IPS-18c (cell line): ENCODE measurements around the gene VGLL4.

Experiments
- H3K4me3 ChIP-seq: 2 replicates; pipeline ENCODE4 v1.7.0; 2013; ENCODE audit warnings: low read depth, mild to moderate bottlenecking, low read length, moderate library complexity; ENCODE audit not compliant: insufficient read depth
- H3K9me3 ChIP-seq: one replicate; pipeline ENCODE4 v1.6.1; 2013; ENCODE audit warnings: mild to moderate bottlenecking, low read length, moderate library complexity; ENCODE audit not compliant: control insufficient read depth, insufficient read depth

The VGLL4 gene

DNA sequence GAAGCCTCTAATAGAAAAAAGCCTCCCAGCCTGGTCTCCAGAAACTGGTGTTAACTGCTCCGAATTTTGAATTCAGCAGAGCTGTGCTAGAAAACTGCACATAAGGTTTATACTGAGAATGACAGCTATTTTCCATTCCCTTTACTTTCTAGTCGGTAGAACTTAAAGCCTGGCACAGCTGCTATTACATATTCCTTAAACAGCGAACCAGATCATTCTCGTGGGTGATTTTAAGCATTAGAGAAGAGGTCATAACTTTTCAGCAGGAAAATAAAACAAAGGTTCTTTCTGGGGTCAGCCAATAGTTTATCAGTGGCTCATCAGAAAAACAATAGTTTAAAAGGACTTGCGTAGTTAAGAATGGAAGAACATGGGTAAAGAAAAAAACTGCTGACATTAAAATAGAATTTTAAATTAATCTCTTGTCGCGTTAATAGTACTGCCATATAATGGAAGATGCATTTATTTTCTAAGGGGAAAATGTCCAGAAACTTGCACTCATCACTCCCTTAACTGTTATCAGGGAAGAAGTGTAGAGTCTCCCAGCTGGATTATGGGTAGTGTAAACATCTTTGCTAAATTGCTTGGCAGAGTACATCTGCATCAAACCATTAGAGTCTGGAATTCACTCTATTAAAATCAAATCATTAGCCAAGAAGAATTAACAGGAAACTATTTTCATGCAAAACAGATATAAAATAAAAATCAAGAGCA is 7.9 kb downstream of the VGLL4 start:
- Histone ChIP-seq H3K4me3 (no peak overlapping the region), H3K9me3 (no peaks in the 10 kb centered on the region)

DNA sequence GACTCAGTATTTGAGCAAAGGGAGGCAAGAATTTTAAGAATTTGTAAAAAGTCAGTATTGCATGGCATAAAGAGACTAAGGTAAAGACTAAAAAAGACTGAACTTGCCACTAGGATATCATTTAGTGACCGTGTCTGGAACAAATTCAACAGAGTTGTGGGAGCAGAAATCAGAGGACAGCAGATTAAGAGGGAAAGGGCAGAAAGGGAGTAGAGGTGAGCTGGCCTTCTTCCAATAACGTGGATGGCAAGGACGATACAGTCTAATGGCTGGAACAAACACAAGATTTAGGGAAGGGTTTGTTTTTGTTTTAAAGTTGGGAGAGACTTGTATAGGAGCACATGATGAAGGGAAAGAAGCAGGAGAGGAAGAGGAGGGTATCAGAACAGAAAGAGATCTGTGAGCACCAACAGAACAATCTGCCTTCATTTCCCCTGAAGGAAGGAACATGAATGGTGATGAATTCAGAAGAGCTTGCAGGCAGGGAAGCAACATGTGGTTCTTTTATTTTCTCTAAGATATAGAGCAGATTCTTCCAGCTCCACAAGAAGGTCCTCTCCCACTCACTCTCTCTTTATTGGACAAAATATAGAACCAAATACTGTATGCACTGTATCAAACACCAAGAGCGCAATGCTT is 8.6 kb downstream of the VGLL4 start:
- Histone ChIP-seq H3K9me3 (no peaks in the 10 kb centered on the region), H3K4me3 (no peak overlapping the region)

DNA sequence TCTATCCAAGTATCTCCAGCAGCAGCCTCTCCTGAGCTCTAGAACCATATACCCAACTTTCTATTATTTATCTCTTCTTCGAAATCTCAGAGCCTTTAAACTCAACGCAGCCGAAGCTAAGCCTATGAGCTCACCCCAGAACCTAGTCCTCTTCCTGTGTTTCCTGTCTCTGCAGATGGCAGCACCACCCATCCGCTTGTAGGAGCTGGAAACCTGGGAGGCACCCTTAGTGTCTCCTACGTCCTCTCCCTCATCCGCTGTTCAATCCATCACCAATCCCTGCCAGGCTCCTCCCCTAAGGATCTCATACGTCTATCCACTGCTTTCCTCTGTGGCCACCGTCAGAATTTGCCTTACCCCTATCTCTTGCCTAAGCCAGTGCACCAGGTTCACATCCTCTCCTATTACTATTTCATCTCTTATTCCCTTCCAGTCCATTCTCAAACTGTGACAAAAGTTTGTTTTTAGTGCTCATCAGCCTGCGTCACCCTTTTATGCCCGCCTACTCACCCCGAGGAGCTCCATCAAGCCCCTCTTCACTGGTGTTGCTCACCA is 9.6 kb downstream of the VGLL4 start:
- H3K9me3 ChIP-seq, result no peaks in the 10 kb centered on the region

DNA sequence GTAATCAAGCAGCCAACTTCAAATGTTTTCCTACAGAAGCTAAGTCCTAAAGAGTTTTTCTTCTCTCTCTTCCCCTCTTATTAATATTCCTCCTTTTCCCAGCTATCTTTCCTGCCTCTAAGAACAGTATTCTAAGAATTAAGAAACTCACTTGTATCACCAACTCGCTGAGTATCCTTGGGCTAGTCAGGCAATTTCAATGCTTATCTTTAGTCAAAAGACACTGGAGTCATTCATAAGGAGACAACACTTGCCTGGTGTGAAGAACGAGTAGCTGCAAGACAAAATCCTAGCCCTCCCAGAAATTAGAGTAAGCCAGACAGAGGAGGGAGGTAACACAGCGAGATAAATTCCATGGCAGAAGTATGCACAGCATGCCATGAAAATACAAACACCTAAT is 10.7 kb downstream of the VGLL4 start:
- Histone ChIP-seq H3K4me3 (no peak overlapping the region), H3K9me3 (no peaks in the 10 kb centered on the region)

More for the DNA sequence above, 9.6 kb downstream of the VGLL4 start:
- H3K4me3 ChIP-seq, result no peak overlapping the region

DNA sequence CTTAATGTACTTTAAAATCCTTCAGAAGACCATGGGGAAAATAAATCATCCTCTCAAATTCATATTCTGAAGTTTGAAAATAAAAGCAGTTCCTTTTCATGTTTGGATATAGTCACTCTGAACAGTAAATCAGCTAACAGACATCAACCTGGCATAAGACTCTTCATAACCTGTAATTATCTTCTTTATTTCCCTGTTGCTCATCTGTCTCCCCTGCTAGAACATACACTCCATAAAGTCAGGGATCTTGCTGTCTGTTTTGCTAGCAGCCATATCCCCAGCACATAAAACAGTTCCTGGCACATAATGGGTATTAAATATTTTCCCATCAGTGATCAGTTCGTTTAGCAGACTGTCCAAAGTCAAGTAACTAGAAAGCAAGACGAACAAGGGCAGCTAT is 11.2 kb downstream of the VGLL4 start:
- no peak overlapping the region for H3K4me3 ChIP-seq
- H3K9me3 ChIP-seq, result no peaks in the 10 kb centered on the region

DNA sequence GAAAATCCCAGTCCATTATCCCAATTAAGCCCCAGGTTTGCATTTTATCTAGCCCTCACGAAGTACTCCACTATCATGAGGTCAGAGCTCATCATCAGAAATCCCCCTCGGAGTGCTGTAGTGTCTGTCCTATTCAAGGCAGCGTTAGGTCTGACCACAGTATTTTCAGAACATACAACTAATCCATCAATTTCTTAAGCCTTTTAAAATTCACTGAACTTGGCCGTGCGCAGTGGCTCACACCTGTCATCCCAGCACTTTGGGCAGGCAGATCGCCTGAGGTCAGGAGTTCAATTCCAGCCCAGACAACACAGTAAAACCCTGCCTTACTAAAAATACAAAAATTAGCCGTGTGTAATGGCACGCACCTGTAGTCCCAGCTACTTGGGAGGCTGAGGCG is 11.9 kb downstream of the VGLL4 start:
- Histone ChIP-seq H3K9me3 (no peaks in the 10 kb centered on the region), H3K4me3 (no peak overlapping the region)

DNA sequence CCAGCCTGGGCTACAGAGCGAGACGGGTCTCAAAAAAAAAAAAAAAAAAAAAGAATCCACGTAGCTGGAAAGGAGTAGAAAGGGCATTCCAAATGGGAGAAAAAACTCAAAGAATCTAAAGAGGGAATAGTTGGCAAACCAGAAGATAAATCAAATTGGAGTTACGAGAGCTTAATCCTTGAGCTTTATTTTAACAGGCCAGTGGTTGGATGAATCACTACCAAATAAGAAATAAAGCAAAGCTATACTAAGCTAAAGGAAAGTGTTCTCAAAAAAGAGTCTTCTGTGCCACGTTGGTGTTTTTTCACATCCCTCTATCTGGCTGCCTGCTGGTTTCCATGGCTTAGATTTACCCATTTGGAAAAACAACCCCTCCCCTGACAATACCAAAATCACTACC is 14.0 kb downstream of the VGLL4 start:
- H3K4me3 ChIP-seq, result no peak overlapping the region
- no peaks in the 10 kb centered on the region for H3K9me3 ChIP-seq

DNA sequence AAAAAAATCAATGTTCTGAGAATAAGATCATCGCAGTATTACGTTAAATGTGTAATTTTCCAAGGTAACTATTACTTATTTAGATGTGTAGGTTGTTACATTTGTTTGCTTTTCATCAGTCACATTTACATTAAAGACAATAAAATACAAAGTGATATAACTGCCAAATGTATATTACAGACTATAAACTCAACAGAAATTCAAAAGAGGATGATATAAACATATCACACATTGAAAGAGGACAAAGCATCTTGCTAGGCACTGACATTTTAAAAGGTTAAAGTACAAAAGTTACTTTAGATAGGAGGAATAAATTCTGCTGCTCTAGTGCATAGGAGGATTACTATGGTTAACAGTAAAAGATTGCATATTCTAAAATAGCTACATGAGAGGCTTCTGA is 16.1 kb downstream of the VGLL4 start:
- no peaks in the 10 kb centered on the region for H3K9me3 ChIP-seq
- H3K4me3 ChIP-seq, result no peak overlapping the region

DNA sequence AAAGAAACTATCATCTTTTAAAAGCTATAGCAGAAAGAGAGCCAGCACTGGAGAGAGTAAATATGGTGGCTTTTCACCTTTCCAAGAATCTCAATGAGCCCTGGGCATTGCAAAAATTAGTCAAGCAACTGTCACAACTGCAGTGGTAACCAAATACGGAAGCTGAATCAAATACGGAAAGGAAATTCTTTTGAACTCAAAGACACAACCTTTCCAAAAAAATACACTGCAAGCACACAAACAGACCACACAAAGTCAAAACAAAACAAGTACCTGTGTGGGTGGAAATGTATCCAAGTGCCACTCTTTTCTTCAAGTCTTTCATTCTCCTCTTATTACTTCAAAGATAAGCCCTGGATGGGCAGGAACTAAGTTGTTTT is 17.6 kb downstream of the VGLL4 start:
- Histone ChIP-seq H3K9me3 (no peaks in the 10 kb centered on the region), H3K4me3 (no peak overlapping the region)

DNA sequence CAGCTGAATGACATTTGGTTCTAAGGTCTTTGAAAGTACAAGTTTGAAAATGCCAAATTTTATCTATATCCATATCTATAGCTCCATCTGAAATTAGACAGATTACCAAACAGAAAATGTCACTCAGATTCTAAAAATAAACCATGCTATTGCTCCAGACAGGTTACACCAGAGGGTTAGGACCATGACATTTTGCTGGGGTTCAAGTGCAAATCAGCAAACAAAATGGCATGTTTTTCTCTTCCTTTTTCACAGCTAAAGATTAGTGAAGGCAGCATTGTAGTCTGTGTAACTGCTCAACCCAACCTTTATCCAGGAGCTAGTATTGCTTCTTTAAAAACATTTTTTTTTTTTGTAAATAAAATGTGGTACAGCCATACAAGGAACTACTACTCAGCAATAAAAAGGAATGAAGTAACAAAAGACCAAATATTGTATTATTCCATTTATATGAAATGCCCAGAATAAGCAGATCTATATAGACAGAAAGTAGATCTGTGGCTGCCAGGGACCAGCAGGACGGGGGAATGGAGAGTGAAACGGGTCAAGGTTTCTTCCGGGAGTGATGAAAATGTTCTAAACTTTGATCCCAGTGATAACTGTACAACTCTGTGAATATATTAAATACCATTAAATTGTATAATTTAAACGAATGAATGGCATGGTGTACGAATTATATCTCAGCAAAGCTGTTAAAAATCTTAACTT is 18.2 kb downstream of the VGLL4 start:
- Histone ChIP-seq H3K9me3 (no peaks in the 10 kb centered on the region), H3K4me3 (no peak overlapping the region)

DNA sequence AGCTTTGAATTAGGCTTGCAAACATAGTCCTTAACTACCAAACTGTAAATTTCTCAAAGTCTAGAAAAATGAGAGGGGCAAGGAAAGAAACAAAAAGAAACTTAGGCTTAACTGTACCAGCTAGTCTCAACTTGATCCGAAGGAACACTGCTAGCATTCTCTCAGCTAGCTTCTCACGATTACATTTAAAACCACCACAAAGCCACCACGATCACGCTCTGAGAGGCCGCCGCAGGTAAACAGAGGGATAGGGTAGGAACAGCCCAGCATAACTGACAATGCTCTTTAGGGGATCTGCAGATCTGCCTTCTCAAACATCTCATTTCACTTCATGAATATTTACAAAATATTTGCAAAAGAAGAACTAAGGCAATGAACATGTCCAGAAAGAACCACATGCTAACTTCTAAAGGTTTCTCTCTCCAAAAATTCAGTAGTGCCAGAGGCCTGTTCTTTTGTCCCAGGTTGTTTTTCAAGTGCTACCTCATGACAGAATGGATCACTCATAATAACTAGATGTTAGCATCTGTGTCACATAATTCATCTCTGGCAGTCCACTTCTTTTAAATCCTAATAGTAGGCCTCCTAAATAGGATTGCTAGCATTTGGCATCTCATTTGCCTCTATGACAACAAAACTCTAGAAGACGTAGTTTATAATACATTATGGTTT is 18.9 kb downstream of the VGLL4 start:
- Histone ChIP-seq H3K4me3 (no peak overlapping the region), H3K9me3 (no peaks in the 10 kb centered on the region)

DNA sequence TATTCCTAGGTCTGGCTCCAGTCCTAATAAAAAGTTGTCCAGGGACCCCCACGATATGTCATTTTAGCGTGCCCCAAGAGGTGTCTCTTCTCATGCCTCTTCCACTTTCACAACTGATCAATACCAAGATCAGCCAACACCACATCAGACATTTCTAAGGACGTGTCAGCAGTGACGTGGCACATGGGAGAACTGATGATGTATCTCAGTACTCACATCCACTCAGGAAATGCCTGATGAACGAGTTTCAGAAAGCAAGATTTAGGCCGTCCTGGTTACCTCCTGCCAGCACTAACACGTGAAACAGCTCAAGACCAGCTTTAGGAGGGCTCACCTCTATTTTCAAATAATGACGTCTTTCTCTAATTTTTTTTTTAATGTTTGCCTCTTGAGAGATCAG is 19.6 kb downstream of the VGLL4 start:
- Histone ChIP-seq H3K4me3 (no peak overlapping the region), H3K9me3 (no peaks in the 10 kb centered on the region)

DNA sequence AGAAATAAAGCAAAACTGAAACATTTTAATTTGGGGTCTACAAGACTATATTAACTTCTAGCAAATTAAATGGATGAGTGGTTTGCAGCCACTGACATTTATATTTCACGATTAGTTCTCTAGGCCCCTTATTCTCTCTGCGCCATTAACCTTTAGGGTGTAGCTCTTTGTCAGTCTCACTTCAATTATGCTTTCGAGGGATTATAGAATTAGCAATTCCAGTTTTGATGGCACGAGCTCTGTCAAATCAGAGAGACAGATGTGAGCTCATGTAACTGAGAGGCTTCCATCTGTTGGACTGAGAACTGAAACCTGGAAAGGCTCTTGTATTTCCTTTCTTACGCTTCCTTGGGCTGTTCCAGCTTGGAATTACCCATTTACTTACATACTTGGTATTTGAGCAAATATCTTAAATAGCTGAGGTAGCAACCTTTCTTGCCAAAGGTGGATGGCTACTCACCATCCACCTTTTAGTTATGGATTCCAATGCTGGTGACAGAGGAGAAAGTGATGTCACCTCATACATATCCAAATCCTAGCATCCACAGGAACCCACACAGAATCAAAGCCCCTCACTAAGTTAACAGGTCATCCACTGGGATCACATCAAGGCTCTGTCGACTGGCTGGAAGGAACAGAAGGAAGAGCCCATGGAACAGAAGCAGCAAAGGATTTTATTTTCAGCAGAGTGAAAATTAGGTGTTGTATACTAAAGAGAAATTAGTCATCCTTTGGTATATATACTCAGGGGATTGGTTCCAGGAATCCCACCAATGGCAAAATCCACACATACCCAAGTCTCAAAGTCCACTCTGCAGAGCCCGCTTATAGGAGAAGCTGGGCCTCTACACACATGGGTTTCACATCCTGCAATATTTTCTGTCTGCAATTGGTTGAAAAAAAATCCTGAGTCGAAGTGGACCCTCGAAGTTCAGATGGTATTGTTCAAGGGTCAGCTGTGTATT is 20.8 kb downstream of the VGLL4 start:
- H3K4me3 ChIP-seq, result no peak overlapping the region
- no peaks in the 10 kb centered on the region for H3K9me3 ChIP-seq

DNA sequence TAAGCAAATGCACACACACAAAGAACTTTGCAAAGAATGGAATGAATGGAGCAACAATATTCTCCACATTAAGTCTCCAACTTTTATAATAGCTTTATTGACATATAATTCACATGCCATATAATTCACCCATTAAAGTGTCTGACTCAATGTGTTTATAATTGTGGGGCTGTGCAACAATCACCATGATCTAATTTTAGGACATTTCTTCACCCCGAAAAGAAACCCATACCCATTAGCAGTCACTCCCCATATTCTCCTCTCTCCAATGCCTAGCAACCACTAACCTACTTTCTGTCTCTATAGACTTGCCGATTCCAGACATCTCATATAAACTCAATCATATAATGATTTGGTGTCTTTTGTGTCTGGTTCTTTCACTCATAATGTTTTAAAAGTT is 22.6 kb downstream of the VGLL4 start:
- Histone ChIP-seq H3K9me3 (no peaks in the 10 kb centered on the region), H3K4me3 (no peak overlapping the region)

DNA sequence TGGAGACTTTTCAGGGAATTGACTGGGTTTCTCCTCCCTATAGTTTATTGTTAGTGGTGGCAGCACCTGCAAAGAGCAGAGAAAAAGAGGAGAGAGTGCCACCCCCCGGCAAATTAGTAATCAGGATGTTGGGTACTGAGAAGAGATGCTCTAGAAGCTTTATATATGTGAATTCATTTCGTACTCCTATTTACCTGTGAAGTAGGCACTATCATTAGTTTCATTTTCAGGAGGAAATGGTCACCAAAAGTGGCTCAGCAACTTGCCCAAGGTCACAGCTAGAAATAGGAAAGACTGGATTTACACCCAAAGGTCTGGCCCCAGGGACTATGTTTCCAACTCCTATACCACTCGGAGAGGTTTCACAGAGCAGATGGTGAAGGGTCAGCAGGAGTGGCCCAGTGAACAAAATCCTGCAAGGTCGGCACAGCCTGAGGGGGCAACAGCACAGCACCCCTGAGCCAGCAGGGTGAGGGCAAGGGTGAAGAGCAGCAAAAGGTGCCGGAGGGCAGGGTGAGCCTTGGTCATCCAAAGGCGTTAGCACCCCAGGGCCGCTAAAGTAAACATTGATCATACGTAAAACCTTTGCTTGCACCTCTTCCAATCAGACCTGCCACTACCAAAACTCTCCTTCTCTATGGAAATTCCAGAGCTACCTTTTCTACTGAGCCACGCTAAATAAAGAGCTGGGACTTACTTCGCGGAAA is 23.6 kb downstream of the VGLL4 start:
- Histone ChIP-seq H3K9me3 (no peaks in the 10 kb centered on the region), H3K4me3 (no peak overlapping the region)

DNA sequence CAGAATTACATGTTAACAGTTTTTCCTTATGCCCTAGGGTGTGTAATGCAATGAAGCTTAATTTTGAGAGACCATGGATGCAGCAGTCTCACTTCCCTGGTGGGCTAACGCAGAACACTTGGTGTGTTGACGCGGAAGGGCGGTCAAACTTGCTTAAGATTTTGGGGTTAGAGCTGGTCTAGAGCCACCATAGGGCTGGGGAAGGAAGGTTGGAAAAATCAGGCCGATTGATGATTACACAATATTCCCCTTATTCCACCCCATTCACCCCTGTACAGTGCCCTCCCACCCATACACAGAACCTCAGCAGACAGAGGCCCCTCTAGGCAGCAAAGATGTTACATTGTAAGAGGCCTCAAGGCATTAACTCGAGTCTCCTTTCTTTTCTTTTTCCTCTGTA is 24.3 kb downstream of the VGLL4 start:
- Histone ChIP-seq H3K4me3 (no peak overlapping the region), H3K9me3 (no peaks in the 10 kb centered on the region)
